GM18507 (cell line): ENCODE measurements around the gene GRB10.

Experiments
- DNase-seq: peaks from one replicate; pipeline ENCODE4 v3.0.0; 2011; ENCODE audit warnings: low read depth; ENCODE audit not compliant: insufficient read length; ENCODE audit errors: extremely low spot score
- FAIRE-seq: peaks from 2 replicates; lab custom pipeline; 2011; peaks lifted over from hg19 to GRCh38; lab: Jason Lieb, UNC

The GRB10 gene

DNA sequence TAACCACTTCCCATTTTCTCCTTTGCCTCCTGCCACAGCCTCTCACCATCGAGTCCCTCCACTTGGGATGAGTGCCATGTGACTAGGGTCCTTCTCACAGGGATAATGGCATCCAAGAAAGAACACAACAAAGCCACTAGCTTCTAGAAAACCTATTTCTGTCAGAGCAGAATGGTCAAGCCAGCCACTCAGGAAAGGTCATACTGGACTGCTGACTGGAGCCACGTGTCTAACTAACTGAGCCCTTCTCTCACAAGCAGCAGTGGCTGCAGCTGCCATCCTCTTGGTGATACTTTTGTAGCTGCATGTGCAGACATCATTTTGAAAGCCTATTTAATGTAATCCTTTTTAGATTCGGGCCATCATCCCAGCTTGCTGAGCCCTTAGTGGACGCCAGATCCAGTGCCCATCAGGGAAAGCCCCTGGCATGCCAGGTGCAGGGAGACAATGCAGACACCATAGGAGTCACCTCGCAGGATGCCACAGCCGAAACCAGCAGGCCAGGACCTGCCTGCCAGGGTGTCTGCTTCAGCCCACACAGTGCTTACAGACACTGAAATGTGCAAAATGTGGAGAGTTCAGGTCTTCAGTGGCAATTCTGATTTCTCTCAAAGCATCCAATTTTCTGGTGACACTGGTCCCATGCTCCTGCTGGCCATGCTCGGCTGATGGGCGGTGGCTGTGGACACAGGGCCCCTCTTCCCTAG, 119.1 kb downstream of the GRB10 start:
- DNase-seq: no peak
- FAIRE-seq: peak; percentile 36

DNA sequence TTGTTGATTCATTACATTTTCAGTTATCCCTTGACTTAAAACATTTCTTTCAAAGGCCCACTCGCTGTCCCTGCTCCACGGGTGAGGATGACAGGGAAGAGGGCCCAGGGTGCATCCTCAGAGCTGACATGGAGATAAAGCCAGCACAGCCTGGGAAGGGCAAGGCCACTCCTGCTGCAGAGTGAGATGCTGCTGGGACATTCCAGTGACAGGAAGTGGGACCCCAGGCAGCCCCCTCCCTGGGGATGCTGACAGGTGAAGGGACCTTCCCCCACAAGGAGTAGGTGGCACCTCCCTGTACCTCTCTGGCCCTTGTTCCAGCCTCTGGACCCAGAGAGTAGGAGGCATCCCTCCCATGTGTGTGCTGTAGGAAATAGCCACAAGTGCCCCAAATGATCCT, 119.7 kb downstream of the GRB10 start:
- FAIRE-seq: no peak
- no peak for DNase-seq

- FAIRE-seq: no peak
- no peak for DNase-seq
Measured at GRCh38 chr7:50662041-50662694, 120.5 kb downstream of the GRB10 start.

DNA sequence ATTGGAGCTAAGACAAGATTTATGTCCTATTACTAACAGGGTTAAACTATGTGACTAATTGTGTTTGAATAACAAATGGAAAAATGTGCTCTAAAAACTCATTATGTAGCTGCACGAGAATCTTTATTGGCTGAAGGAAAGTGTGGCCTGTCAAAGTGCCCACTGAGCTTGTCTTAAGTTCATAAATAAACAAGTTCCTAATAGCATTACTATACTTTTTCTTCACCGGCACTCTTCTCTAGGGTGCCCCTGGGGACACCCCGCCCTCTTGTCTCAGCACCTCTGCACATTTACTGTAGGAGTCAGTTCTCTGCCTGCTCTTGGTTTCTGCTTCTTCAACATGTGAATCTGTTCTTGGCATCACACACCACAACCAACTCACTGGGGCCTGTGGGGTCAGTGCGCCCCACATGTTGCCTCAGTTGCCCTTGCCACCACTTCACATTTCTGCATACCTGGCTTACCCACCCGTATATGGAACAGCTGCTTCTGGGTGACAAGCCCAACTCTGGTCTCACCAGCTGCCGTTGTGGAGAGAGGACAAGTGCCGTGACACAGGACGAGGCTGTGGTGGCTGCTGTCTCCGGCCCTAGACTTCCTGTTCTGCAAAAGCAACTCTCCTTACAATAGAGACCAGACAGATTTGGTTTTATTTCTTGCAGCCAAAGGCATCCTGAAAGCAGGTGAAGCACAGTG, 121.2 kb downstream of the GRB10 start:
- no peak for DNase-seq
- peak; percentile 97 for FAIRE-seq

GRCh38 chr7:50660830-50661175, 121.9 kb downstream of the GRB10 start:
- no peak for FAIRE-seq

GRCh38 chr7:50660040-50660829, 122.5 kb downstream of the GRB10 start:
- DNase-seq (no peak), FAIRE-seq (peak; percentile 76)

More at GRCh38 chr7:50660830-50661175, 121.9 kb downstream of the GRB10 start:
- DNase-seq: no peak

DNA sequence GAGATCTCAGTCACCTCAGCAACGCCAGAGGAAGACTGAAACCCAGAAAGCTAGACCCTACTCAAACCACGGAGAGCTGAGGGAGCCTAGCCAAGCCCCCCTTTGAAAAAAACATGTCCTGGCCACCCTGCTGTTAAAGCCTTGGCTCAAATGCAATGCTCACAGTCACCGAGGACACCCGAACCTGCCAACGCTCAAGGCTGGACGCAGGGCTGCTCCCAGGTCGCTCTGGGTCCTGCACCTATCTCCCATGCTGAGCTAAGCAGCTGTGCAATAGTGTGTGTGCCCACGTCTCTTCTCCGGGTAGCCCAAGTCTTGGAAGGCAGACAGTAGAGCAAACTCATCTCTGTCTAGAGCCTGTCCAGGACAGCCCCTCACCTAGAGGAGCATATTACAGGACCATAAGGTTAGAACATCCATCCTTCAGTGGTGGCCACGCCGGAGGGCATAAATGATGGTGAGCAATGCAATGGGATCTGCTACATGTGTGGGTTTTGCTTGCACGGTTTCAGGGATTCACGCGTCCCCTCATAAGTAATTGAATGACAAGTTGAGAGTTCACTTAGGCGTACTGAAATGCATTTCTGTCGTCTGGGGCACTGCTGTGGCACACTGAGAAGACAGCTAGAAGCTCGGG, 123.2 kb downstream of the GRB10 start:
- FAIRE-seq (no peak), DNase-seq (no peak)

DNA sequence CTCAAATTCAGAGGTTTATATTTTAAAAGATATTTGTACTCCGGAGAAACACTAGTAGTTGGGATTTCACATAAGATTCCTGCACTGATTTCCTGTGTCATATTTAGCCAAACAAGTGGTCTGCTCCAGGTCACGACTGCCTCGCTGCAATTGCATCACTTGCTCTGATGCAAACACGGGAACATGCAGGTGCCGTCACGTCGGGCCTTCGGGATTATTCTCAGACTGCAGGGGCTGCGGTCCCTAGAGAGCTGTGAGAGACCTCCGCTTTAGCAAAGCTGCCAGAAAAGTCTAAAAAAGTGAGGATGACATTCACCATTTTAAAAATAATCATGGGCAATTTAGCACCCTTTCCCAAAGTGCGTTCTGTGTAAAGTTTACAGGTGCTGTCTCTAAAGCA, 124.0 kb downstream of the GRB10 start:
- DNase-seq (no peak), FAIRE-seq (no peak)

DNA sequence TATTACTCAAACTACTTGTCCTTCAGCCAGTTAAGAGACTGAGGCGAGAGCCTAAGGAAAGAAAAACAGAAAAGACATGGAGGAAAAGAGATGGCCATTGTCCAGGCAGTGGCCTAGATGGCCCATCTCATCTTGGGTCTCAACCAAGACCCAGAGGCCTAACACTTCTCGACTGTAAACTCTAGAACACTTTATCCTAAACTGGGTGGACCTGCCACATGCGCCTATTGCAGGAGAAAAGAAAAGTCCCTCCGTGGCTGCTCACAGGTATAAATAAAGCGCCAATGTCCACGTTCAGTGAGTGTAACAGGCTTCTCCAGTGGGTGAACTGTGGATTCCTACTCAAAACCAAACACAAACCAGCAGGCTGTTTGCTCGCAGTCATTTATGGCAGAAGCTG, 124.8 kb downstream of the GRB10 start:
- no peak for FAIRE-seq

DNA sequence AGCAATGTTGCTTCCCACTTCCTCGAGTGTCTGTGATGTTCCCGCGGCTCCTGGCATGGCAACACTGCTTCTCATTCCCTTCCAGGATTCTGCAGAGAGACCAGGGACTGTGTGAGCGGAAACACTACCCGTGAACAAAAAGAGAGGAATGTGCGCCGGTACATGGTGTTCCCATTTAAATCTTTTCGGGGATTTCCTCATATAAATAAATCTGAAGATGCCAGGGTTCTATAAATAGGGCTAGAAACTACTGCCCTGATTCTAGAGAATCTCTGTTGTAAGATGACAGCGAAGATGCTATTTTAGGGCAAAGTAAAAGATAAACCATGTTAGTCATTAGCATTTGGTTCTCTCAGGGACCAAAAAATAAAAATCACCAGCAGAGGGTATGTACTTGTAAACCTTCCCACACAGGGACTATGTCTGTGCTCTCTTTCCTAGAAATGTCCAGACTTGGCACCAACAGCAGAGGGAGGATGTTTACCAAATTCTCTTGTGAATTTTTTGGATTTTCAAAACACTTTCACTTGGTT, 125.3 kb downstream of the GRB10 start:
- FAIRE-seq (peak; percentile 71), DNase-seq (no peak)

More for the DNA sequence above, 124.8 kb downstream of the GRB10 start:
- DNase-seq: no peak

GRCh38 chr7:50656141-50656895, 126.4 kb downstream of the GRB10 start:
- DNase-seq (no peak), FAIRE-seq (peak; percentile 60)

- FAIRE-seq: no peak
- no peak for DNase-seq
Measured at GRCh38 chr7:50655490-50655889, 127.2 kb downstream of the GRB10 start.

DNA sequence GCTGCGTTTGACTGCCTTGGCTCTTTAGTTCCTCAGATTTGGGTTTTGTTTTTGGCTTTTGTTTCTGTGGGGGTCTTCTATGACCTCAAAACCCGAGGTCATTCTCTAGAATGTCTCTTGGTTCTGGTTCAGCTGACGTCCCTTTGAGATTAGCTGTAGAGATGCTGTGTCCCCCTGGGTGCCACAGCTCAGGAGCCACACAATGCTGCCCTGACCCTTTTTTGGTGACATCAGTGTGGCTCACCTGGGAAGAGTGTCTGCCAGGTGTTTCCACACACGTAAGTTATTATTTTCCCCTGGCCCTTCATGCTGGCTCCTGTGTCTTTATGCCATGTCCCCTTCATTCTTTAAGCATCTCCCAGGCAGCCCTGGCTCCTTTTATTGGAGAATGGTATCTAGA, 127.7 kb downstream of the GRB10 start:
- FAIRE-seq (no peak), DNase-seq (no peak)

DNA sequence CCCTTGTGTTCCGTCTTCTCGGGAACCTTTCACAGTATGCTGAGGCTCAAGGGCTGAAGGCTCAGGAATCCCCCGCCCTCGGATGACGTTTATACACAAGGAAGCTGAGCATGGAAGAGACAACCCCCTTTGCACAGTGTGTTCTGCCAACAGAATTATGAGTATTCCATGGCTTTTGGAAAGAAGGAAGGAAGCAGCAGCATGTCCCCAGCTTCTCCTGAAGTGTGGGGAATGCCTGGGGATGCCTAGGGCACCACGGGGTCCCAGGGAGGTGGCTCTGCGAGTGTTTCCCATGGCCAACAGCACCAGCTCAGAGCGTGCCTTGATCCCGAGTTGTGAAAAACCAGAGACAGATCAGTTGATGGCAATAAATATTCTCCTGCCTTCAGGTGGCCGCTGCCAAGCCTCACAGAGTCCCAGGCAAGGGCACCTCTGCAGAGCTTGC, 128.7 kb downstream of the GRB10 start:
- DNase-seq (no peak), FAIRE-seq (no peak)

DNA sequence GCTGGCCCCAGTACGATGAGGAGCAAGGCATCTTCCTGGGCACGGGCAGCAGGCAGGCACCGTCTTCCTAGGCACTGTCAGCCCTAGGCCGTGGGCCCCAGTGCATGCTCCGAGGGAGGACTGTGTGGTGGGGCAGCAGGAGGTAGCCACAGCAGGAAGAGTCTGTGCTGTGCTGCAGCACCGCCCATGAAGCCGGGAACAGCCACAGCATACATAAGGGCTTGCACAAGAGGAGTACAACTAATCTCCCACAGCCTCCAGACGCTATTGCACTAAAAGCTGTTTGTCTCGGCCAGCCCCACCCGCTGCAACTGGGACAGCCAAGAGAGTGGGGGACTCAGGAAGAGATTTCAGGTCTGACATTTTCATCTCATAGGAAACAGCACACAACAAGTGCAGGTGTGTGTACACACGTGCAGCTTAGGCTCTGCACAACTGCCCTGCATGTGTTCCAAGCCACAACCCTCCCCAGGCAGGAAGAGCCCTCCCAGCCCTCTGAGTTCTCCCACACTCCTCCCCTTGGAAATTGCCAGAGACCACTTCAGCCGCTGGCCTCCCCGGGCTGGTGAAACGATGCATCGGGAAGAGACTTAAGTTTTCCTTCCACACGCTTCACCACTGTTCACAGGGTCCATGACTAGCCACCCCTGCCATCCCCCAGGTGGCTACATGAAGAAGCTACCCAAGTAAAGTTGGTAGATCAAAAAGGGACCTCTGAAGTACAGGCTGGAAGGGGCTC, 129.4 kb downstream of the GRB10 start:
- DNase-seq (no peak), FAIRE-seq (no peak)

DNA sequence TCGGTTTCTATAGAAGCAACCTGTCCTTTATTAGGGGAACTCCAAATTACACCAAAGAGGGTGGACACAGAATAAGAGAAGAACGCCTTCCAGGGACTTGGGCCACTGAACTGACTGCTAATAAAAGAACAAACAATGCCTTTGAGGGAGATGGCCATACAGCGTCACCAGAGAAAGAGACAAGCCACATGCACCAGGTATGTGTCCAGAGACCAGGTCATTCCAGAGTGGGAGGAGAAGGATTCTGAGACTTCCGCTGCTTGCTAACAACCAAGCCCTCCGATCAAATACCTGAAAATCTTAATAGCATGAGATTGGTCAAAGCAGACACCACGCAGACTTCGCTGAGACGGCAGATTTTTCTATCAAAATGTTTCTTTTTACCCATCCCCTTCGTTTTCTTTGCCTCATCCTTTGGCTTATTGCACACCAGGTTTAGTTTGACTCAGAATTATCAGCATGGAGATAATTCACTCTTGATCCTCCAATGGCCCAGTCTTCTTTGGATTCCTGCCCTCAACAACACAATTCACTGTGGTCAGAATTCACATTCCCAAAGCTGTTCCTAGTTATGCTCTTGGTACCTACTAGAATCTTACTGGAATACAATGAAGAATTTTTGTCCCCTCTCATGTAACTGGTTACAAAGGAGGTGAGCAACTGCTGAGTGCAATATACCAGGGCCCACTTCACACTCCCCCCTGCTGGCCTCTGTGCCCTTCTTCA, 130.1 kb downstream of the GRB10 start:
- FAIRE-seq (no peak), DNase-seq (no peak)

DNA sequence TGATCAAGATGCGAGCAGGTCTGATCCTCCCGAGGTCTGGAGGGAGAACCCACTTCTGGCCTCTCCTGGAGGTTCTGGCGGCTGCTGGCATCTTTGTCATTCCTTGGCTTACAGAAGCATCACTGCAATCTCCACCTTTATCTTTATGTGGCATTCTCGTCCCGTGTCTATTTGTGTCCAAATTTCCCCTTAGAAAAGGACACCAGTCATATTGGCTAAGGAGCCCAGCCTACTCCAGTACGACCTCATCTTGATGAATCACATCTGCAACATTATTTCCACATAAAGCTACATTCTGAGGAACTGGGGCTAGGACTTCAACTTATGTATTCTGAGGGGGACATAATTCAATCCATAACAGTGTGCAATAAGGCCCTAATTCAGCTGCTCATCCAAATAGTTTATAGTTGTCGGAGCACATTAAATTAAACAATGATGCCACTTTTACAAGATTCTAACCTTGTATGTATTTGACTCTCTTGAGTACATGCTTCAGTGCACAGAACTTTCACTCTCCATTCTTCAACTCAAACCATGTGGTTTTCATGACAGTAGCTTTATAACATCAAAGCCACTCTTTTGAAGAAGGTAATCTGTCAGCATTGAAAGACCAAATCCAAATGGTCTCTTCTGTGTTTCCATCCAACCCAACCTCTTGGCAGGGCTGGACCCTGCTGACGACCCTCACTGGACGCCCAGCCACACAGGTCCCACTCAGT, 131.3 kb downstream of the GRB10 start:
- FAIRE-seq: peak; percentile 77

More for the DNA sequence above, 131.3 kb downstream of the GRB10 start:
- DNase-seq: no peak
